ENCODE results near the gene KRTAP9-4.
"Not testable (repeated sequence)": the region's sequence is repeated elsewhere in the genome, so short reads cannot be mapped to it uniquely, and the experiment has no call there.

- TF ChIP-seq NFE2L2 (conservative IDR thresholded peaks at IDR 0.05; ENCODE audit: low read length); MAFK (IDR thresholded peaks at IDR 0.05; ENCODE audit: partially characterized antibody); FOSB (CRISPR knock-in tag; IDR thresholded peaks at IDR 0.05); ELK1 (IDR thresholded peaks at IDR 0.05; ENCODE audit: low read depth, low read length): not testable (repeated sequence)
Measured at GRCh38 chr17:41275648-41276190, 26.2 kb downstream of the KRTAP9-4 start, which contains the start of gene KRTAP9-7.

All from A549 (cell line).